Activated CD8-positive, alpha-beta memory T cell treated with anti-CD3 and anti-CD28 coated beads, Interleukin-2, amount 50 U/mL, for 24 hours (primary cell): ENCODE measurements around the gene IGLON5.

Experiments used
- DNase-seq: peaks from one replicate; pipeline ENCODE4 v3.0.0-alpha.2; 2020; ENCODE audit errors: extremely low read depth

IGLON5 gene

DNA sequence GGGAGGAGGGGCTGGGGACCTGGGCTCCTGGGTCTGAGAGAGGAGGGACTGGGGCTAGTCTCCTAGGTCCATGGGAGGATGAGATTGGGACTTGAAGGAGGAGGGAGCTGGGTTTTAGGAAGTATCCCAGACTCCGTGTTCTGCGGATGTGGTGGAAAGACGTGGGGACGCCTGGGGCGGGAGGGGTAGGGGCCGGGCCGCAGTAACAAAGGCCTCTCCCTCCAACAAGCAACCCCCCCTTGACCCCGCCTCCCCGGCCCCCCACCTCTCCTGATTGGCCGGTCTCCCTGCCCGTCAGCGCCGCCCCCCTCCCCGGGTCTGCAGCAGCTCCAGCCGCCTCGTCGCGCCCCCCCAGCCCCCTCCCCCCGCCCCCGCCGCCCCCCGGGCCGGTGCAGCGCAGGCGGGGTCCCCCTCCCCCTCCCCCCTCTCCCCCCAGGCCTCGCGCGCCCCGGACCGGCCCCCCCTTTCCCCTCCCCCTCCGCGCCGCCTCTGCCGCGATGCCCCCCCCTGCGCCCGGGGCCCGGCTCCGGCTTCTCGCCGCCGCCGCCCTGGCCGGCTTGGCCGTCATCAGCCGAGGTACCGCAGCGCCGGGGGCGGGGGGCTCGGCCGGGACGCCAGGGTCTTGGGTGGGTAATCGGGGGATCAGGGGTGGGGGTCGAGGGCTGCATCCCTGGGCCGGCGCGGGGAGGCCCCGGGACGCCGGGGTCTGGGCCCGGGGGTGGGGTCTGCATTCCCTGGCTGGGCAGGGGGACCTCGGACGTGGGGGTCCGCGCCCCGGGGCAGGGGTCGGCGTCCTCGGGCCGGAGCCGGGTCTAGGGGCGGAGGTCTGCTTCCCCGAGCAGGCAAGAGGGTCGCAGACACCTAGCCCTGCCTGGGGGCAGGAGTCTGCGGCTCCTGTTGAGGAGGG lies at the start of gene IGLON5:
Gene IGLON5 (plus strand): TSS at position 294 of the 907 bp plus-strand sequence. CDS start 204 bp downstream, at position 498.
- DNase-seq = no peak

DNA sequence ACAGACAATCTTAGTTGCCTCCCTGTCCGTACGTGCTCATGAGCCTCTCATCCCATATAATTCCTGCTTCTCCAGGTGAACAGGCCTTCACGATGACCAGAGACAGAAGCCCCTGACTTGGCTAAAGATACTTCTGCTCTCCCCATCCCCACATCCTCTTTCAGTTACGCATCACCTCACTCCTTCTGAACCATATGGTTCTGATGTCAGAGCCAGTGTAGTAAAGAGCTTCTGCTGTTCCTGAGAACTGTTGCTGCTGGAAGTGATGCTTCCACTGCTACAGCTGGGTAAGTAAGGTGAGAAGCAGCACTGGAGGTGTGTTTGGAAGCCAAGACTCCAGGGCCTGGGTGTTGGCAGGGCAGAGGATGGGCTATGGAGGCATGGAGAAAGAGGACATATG lies 47.6 kb upstream of the IGLON5 start:
- DNase-seq = no peak

DNA sequence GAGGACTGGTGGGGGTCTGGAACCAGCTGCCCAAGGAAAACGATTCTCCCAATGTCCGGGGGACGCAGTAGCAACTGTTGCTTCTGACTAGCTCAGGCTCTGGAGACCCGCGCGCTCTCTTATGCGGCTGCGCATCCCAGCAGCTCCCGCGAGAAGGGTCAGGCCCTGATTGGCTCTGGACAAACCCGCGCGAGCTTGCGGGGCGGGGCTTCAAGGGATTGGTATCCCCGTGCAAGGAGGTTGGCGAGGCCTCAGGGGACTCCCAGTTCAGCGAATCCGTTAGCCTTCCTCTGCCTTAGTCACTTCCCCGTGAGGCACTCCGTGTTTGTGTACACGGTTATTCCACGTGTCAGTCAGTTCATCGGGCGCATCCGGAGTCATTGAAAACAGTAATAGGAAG lies 40.4 kb upstream of the IGLON5 start:
- DNase-seq = no peak

- DNase-seq = no peak
Observed at GRCh38 chr19:51272183-51272810, 39.1 kb upstream of the IGLON5 start.

DNA sequence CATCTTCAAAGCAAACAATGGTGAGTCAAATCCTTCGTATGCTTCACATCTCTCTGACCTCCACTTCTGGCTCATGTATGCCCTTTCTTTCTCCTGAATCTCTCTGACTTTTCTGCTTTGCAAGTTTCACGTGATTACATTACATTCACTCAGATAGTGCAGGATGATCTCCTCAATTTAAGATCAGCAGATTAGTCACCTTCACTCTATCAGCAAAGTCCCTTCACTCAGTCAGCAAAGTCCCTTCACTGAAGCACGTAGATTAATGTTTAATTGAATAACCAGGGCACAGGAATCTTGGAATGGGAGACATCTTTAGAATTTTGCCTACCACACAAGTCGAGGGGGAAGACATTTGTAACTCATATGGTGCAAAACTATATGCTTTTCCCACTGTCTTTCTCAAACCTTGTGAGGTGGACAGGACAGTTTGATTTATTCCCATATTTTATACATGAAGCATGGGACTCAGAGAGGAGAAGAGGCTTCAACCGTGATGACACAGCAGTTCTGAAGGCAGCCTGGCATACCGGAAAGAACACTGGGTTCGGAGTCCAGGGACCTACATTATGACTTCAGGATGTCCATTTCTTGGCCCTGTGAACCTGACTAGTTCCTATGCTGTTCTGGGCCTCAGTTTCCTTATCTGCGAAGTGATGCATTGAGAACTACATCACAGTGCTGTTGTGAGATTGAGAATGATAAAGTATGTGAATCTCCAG lies 37.2 kb upstream of the IGLON5 start:
- no peak for DNase-seq

DNA sequence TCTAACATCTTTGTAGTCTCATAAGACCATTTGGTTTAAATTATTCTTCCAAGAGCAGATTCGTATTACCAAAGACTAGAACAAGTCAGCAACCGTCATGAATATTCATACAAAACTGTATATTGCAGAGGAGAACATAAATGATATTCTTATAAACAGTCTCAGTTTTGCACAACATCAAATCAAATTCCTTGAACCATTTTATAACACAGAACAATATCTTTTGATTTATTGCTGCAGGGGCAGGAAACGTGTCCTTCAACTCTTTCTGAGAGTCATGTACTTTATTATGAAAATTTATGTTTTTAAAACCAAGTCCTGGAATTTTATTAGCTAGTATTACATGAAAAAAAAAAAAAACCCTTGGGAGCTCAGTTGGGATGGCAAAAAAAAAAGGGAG lies 34.3 kb upstream of the IGLON5 start:
- no peak for DNase-seq

DNA sequence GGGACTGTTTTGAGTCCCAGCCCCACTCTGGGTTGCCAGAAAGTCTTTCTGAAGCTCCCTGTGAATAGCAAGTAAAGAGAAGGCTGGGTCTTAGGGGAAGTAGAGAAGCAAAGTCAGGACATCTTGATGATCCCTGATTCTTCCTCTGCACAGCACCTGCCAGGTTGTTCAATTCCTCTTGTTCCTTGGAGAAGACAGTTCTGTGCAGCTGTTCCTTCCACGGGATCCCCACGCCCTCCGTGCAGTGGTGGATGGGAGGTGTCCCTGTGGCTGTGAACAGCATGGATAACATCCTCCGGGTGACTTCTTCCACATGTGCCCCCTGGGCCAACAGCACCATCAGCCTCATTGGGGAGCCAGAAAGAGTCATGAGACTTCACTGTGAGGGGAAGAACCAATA lies 29.1 kb upstream of the IGLON5 start:
- no peak for DNase-seq

- no peak for DNase-seq
Observed at GRCh38 chr19:51285682-51286081, 25.8 kb upstream of the IGLON5 start.

- DNase-seq = no peak
Observed at GRCh38 chr19:51289635-51290034, 21.8 kb upstream of the IGLON5 start.

GRCh38 chr19:51292971-51293370 lies 18.5 kb upstream of the IGLON5 start:
- no peak for DNase-seq

GRCh38 chr19:51293571-51294210 lies 17.8 kb upstream of the IGLON5 start:
- DNase-seq = no peak

DNA sequence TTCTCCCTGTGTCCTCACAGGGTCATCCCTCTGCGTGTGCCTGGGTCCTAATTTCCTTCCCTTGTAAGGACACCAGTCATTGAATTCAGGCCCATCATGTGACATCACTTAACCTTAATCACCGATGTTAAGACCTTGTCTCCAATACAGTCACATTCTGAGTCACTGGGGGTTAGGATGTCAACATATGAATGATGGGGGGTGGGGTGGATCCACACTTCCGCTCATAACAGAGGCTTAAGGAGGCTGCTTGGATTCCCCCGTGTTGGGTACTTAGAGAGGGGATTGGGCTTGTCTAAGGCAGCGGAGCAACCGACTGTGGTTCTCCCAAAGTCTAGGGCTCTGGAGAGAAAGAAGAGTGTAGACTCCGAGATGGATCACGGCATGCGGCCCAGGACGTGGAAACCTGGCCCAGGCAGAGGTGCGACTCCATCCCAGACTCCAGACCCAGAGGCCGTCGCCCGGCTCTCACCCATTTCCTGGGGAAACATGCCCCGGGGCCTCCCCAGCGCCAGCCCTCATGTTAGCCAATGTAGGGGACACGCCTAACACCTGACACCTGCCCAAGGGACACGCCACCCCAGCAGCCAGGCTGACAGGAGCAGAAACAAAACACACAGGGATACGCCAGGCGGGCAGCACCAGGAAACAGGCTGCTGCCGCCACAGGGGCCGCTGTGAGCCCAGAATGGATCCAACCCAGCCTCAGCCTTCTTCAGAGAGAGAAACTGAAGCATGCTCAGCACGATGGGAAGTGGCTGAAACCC lies 17.1 kb upstream of the IGLON5 start:
- no peak for DNase-seq

GRCh38 chr19:51294977-51295375 lies 16.5 kb upstream of the IGLON5 start:
- DNase-seq = no peak

DNA sequence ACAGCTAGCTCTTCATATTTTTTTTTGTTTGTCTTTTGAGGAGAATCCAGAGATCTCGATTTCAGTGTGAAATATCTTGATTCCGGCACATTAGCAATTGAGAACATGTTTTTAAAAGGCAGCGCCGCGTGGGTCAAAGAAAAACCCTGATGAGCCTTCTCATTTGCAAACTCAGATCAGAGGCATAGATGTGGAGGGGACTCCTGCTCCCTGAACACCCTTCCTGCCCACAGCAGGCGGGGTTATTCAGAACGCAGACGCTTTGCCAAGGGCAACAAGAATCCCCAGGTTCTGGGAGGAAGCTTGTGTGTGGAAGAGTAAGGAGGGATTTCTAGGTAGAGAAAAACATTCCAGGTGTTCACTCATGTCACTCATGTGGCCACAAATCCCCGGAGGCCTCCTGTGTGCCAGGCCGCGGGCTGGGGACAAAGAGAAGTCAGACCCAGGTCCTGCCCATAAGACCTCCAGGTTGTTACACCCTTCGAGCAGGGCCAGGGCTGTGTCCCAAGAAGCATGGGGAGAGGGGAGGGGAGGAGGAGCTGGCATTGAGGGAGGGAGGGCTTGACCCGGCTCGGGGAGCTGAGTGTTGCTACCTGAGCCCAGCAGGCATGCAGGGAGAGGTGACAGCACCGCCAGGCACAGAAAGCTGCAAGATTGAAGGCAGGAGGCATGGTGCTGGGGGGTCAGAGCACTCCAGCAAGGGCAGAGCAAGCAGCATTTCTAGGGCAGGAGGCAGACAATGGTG lies 15.9 kb upstream of the IGLON5 start:
- no peak for DNase-seq

GRCh38 chr19:51296336-51297093 lies 14.9 kb upstream of the IGLON5 start:
- no peak for DNase-seq

GRCh38 chr19:51297406-51297805 lies 14.0 kb upstream of the IGLON5 start:
- DNase-seq = no peak

GRCh38 chr19:51301266-51301665 lies 10.2 kb upstream of the IGLON5 start:
- DNase-seq = no peak

DNA sequence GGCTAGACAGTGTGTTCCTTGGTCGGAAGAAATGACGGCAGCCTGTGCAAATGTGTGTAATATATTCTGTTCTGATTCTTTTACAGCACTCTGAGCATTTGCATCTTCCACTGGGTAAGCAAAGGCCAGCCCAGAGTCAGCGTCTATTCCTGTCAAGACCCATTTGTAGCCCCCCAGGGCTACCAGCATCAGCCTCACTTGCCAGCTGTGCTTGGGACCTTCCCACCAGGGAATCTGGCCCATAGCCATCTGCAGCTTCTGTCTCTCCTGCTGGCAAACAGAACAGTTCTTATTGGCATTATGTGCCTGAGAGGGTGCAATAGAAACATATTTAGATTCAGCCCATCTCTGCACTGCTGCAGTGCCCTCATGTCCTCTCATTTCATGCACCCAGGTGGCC lies 6.0 kb upstream of the IGLON5 start:
- DNase-seq = no peak

DNA sequence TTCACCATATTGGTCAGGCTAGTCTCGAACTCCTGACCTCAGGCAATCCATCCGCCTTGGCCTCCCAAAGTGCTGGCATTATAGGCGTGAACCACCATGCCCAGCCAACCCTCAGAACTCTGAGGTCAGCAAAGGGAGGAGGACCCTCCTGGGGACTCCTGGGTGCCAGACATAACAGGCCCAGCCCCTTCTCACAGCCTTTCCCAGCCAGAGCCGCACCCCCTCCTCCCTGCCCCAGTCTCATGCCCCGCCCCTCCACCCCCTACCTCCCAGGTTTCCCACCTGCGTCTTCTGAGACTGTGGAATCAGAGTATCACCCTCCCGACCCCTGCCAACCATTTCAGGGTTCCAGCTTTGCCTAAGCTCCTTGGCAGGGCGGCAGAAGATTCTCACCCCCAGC lies 5.2 kb downstream of the IGLON5 start:
- no peak for DNase-seq

- no peak for DNase-seq
Observed at GRCh38 chr19:51317376-51317775, 5.9 kb downstream of the IGLON5 start.
